Measurements from ENCODE around the gene PCDHB9.
"Not testable (repeated sequence)": the region's sequence is repeated elsewhere in the genome, so short reads cannot be mapped to it uniquely, and the experiment has no call there.

The PCDHB9 gene

DNA sequence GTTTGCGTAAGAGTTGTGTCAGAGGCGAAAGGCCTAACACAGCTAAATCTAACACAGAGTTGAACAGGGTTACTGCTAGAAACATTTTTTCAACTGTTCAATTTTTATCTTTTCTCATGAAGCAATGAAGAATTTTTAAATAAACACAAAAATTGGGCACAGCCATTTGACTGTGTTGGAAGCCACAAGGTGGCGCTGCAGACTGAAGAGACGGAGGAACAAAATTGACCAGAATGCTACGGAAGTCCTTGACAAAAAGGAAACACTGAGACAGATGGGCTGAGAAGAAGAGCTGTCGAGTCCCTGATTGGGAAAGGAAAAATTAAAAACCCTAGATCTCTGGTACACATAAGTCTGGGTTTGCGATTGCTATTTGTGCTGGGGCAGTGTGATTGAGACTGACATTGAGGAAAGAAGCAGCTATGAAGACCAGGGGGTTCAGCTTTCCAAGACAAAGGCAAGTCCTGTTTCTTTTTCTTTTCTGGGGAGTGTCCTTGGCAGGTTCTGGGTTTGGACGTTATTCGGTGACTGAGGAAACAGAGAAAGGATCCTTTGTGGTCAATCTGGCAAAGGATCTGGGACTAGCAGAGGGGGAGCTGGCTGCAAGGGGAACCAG lies at the start of gene PCDHB9:
TSS of gene PCDHB9 (plus strand) at position 265 of the 616 bp plus-strand sequence. CDS start at position 423, 158 bp downstream.
- no peak for DNase-seq (ENCODE audit: low read depth)

GRCh38 chr5:141137346-141137745 lies 49.6 kb upstream of the PCDHB9 start:
- DNase-seq (ENCODE audit: low read depth) = not testable (repeated sequence)

- no peak for DNase-seq (ENCODE audit: low read depth)
These were observed 37.1 kb upstream of the PCDHB9 start, which contains the start of gene PCDHB6 for GRCh38 chr5:141149812-141150211. PCDHB6 (plus strand) TSS chr5:141150057; CDS start chr5:141150258, 201 bp downstream.

GRCh38 chr5:141150224-141150992 lies 36.6 kb upstream of the PCDHB9 start:
- DNase-seq (ENCODE audit: low read depth) = no peak

DNA sequence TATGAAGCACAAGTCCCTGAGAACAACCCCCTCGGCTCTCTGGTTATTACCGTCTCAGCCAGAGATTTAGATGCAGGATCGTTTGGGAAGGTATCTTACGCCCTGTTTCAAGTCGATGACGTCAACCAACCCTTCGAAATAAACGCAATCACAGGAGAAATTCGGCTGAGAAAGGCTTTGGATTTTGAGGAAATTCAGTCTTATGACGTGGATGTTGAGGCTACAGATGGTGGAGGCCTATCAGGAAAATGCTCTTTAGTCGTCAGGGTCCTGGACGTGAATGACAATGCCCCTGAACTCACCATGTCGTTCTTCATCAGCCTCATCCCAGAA lies 36.0 kb upstream of the PCDHB9 start:
- no peak for DNase-seq (ENCODE audit: low read depth)

GRCh38 chr5:141151632-141152031 lies 35.3 kb upstream of the PCDHB9 start:
- not testable (repeated sequence) for DNase-seq (ENCODE audit: low read depth)

DNA sequence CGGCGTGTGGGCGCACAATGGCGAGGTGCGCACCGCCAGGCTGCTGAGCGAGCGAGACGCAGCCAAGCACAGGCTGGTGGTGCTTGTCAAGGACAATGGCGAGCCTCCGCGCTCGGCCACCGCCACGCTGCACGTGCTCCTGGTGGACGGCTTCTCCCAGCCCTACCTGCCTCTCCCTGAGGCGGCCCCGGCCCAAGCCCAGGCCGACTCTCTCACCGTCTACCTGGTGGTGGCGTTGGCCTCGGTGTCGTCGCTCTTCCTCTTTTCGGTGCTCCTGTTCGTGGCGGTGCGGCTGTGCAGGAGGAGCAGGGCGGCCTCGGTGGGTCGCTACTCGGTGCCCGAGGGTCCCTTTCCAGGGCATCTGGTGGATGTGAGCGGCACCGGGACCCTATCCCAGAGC lies 34.9 kb upstream of the PCDHB9 start:
- not testable (repeated sequence) for DNase-seq (ENCODE audit: low read depth)

GRCh38 chr5:141155540-141156374 lies 31.2 kb upstream of the PCDHB9 start:
- DNase-seq (ENCODE audit: low read depth) = no peak

GRCh38 chr5:141157356-141157755 lies 29.6 kb upstream of the PCDHB9 start:
- DNase-seq (ENCODE audit: low read depth) = not testable (repeated sequence)

GRCh38 chr5:141157901-141158300 lies 29.1 kb upstream of the PCDHB9 start:
- not testable (repeated sequence) for DNase-seq (ENCODE audit: low read depth)

DNA sequence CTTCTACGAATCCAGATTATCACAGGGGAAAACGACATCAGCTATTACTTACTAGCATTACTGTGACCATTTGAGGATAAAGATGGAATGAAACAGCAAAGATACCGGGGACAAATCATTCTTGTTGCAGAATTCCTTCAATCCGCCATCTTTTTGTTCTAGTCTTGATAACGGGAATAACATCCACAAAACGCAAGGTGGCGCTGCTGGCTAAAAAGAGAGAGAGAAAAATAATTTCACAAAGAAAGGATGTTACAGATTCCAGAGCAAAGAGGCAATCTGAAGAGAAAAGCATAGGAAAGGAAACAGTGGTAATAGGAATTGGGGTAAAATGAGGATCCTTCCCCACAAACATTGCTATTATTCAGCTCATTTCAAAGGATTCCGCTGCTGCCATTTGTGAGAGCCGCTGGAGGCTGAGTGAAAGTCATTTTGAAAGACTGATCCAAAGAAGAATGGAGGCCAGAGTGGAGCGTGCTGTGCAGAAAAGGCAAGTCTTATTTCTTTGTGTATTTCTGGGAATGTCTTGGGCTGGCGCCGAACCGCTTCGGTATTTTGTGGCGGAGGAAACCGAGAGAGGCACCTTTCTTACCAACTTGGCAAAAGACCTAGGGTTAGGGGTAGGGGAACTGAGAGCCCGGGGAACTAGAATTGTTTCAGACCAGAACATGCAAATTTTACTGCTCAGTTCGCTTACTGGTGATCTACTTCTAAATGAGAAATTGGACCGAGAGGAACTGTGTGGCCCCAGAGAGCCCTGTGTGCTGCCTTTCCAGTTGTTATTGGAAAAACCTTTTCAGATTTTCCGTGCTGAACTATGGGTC lies 14.4 kb upstream of the PCDHB9 start, which contains the start of gene PCDHB7:
TSS of gene PCDHB7 (plus strand) at position 264 of the 824 bp plus-strand sequence. CDS start at position 456, 192 bp downstream.
- DNase-seq (ENCODE audit: low read depth) = no peak

GRCh38 chr5:141174291-141175104 lies 12.5 kb upstream of the PCDHB9 start:
- DNase-seq (ENCODE audit: low read depth) = not testable (repeated sequence)

DNA sequence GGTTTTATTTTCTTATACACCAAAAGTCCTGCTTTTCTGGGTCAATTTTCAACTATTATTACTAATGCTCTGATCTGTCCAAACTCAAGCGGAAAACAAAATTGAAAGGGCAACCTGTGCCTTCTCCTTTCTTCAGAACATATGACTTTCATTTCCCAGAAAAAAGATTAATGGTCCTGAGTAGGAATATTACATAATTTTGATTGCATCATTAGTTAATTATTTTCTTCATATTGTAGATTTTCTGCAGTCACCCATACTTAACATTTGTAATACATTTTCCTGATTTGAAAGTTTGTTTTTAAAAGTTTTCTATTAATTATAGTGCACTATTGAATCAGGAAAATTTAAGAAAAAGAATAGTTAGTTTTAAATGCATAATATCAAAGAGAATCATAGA lies 11.0 kb upstream of the PCDHB9 start:
- DNase-seq (ENCODE audit: low read depth) = no peak

- not testable (repeated sequence) for DNase-seq (ENCODE audit: low read depth)
These were observed 9.3 kb upstream of the PCDHB9 start, which contains the start of gene PCDHB8 for GRCh38 chr5:141177577-141178191. PCDHB8 (plus strand) TSS chr5:141177790; CDS start chr5:141178035, 245 bp downstream.

- not testable (repeated sequence) for DNase-seq (ENCODE audit: low read depth)
These were observed 7.6 kb upstream of the PCDHB9 start for GRCh38 chr5:141179371-141179770.

DNA sequence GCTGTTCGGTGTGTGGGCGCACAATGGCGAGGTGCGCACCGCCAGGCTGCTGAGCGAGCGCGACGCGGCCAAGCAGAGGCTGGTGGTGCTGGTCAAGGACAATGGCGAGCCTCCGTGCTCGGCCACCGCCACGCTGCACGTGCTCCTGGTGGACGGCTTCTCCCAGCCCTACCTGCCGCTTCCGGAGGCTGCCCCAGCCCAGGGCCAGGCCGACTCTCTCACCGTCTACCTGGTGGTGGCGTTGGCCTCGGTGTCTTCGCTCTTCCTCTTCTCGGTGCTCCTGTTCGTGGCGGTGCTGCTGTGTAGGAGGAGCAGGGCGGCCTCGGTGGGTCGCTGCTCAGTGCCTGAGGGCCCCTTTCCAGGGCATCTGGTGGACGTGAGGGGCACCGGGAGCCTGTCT lies 7.1 kb upstream of the PCDHB9 start:
- DNase-seq (ENCODE audit: low read depth) = not testable (repeated sequence)

GRCh38 chr5:141180313-141180712 lies 6.6 kb upstream of the PCDHB9 start:
- no peak for DNase-seq (ENCODE audit: low read depth)

- no peak for DNase-seq (ENCODE audit: low read depth)
These were observed 4.7 kb upstream of the PCDHB9 start, which contains the start of gene PCDHB16 for GRCh38 chr5:141182248-141182647. PCDHB16 (plus strand) TSS chr5:141182387; CDS start chr5:141182560, 173 bp downstream.

- DNase-seq (ENCODE audit: low read depth) = not testable (repeated sequence)
These were observed 2.7 kb upstream of the PCDHB9 start for GRCh38 chr5:141184117-141184855.

Data from activated T-cell treated with anti-CD3 and anti-CD28 coated beads for 48 hours (primary cell).